HG03469 (cell line): ENCODE results near the gene THAP5.

ENCODE experiments used
- ATAC-seq: cut with Tn5 transposase; IDR thresholded peaks from one replicate; pipeline ENCODE4 v1.9.1; 2021; ENCODE audit warnings: mild to moderate bottlenecking, moderate library complexity, moderate number of reproducible peaks; ENCODE audit not compliant: unreplicated experiment

The THAP5 gene

GRCh38 chr7:108569381-108570145, at the start of gene THAP5, which contains the start of gene DNAJB9:
TSS of gene THAP5 (minus strand) at chr7:108569706. CDS start at chr7:108569569, 137 bp downstream.
TSS of gene DNAJB9 (plus strand) at chr7:108569874. CDS start at chr7:108571727, 1,853 bp downstream.
- ATAC-seq = peak; percentile 93

GRCh38 chr7:108618056-108618455, 48.5 kb upstream of the THAP5 start:
- ATAC-seq = no peak

GRCh38 chr7:108614896-108615295, 45.4 kb upstream of the THAP5 start:
- no peak for ATAC-seq

GRCh38 chr7:108613949-108614381, 44.5 kb upstream of the THAP5 start:
- no peak for ATAC-seq

GRCh38 chr7:108613147-108613948, 43.8 kb upstream of the THAP5 start:
- ATAC-seq = peak; percentile 65

- no peak for ATAC-seq
Observed at GRCh38 chr7:108611268-108611667, 41.8 kb upstream of the THAP5 start.

GRCh38 chr7:108609643-108610042, 40.1 kb upstream of the THAP5 start:
- ATAC-seq = no peak

GRCh38 chr7:108605559-108606201, 36.2 kb upstream of the THAP5 start:
- no peak for ATAC-seq

- no peak for ATAC-seq
Observed at GRCh38 chr7:108604307-108605077, 35.0 kb upstream of the THAP5 start.

- no peak for ATAC-seq
Observed at GRCh38 chr7:108603656-108604306, 34.3 kb upstream of the THAP5 start.

GRCh38 chr7:108600399-108600798, 30.9 kb upstream of the THAP5 start:
- no peak for ATAC-seq

GRCh38 chr7:108598914-108599580, 29.5 kb upstream of the THAP5 start:
- no peak for ATAC-seq

GRCh38 chr7:108598153-108598552, 28.6 kb upstream of the THAP5 start:
- no peak for ATAC-seq

- ATAC-seq = no peak
Observed at GRCh38 chr7:108596560-108596959, 27.1 kb upstream of the THAP5 start.

GRCh38 chr7:108592646-108593201, 23.2 kb upstream of the THAP5 start:
- peak; percentile 47 for ATAC-seq

GRCh38 chr7:108590606-108591005, 21.1 kb upstream of the THAP5 start:
- ATAC-seq = no peak

GRCh38 chr7:108589874-108590273, 20.4 kb upstream of the THAP5 start:
- no peak for ATAC-seq

GRCh38 chr7:108589199-108589598, 19.7 kb upstream of the THAP5 start:
- no peak for ATAC-seq

- no peak for ATAC-seq
Observed at GRCh38 chr7:108586274-108586710, 16.8 kb upstream of the THAP5 start.
